SK-N-SH (cell line): ENCODE data around the gene ADTRP. TPM values are rescaled to one million over a fixed set of nuclear protein-coding genes. Genes with fewer than 3 reads are reported as not detected.

Experiments used
- CTCF ChIA-PET: fragments of 300-600, 350-600 bp; formaldehyde crosslinking; extraction: SDS; loops from one replicate; lab custom pipeline; 2021; lab: Yijun Ruan, JAX
- POLR2A ChIA-PET: fragments of 350-600 bp; sonication (Branson Sonifier 250); formaldehyde crosslinking; extraction: SDS; loops from one replicate; lab custom pipeline; 2020; ENCODE audit warnings: antibody characterized with exemption, inconsistent platforms; lab: Yijun Ruan, JAX
- DNase-seq: peaks from one replicate; pipeline ENCODE4 v3.0.0; 2012
- H2AFZ ChIP-seq: fragments of 200-600 bp; sonication (generic); 2 replicates; pipeline ENCODE4 v1.8.1; 2016; ENCODE audit warnings: antibody characterized with exemption, mild to moderate bottlenecking, low read depth
- H3F3A ChIP-seq: fragments of 200-600 bp; sonication (generic); replicated peaks from 2 replicates; pipeline ENCODE3; 2016; ENCODE audit warnings: antibody characterized with exemption, mild to moderate bottlenecking; ENCODE audit not compliant: insufficient read depth
- H3K27ac ChIP-seq, 2 experiments: fragments of 200-500 bp in 1 of 2; fragments of 200-600 bp in 1 of 2; sonication (Bioruptor generic) in 1 of 2; sonication (generic), shearing (Covaris generic) in 1 of 2; 2 replicates each; pipeline versions ENCODE4 v1.5.1 to v1.6.1; 2014 to 2016; ENCODE audit warnings: low read depth in 2 of 2, inconsistent platforms in 1 of 2, low read length in 1 of 2, mild to moderate bottlenecking in 1 of 2, mixed read lengths in 1 of 2
- H3K27me3 ChIP-seq: fragments of 200-600 bp; sonication (generic), shearing (Covaris generic); 2 replicates; pipeline ENCODE4 v1.6.1; 2016; ENCODE audit warnings: mixed run types; ENCODE audit not compliant: insufficient read depth
- H3K36me3 ChIP-seq, 2 experiments: fragments of 200-500 bp in 1 of 2; fragments of 200-600 bp in 1 of 2; sonication (Bioruptor generic) in 1 of 2; sonication (generic) in 1 of 2; replicated peaks in 1 of 2; 2 replicates each; pipeline versions ENCODE3 to v1.5.1; 2014 to 2016; ENCODE audit warnings: low read length in 1 of 2, mild to moderate bottlenecking in 1 of 2; ENCODE audit not compliant: insufficient read depth in 2 of 2, control insufficient read depth in 1 of 2
- H3K4me1 ChIP-seq, 2 experiments: fragments of 200-500 bp in 1 of 2; fragments of 200-600 bp in 1 of 2; sonication (Bioruptor generic) in 1 of 2; sonication (generic), shearing (Covaris generic) in 1 of 2; 2 replicates each; pipeline versions ENCODE4 v1.5.1 to v1.6.1; 2014 to 2016; ENCODE audit warnings: low read depth in 1 of 2, low read length in 1 of 2, mixed run types in 1 of 2; ENCODE audit not compliant: insufficient read depth in 2 of 2, control insufficient read depth in 1 of 2
- H3K4me2 ChIP-seq: fragments of 200-600 bp; sonication (generic), shearing (Covaris generic); 2 replicates; pipeline ENCODE4 v1.6.1; 2017; ENCODE audit warnings: mixed run types
- H3K4me3 ChIP-seq, 2 experiments: fragments of 200-500 bp in 1 of 2; fragments of 200-600 bp in 1 of 2; sonication (Bioruptor generic) in 1 of 2; sonication (generic), shearing (Covaris generic) in 1 of 2; 2 replicates each; pipeline versions ENCODE4 v1.5.1 to v1.8.1; 2014 to 2016; ENCODE audit warnings: low read depth in 2 of 2, inconsistent platforms in 1 of 2, low read length in 1 of 2, mild to moderate bottlenecking in 1 of 2, mixed read lengths in 1 of 2, moderate library complexity in 1 of 2
- H3K79me2 ChIP-seq: fragments of 200-600 bp; sonication (generic); 2 replicates; pipeline ENCODE4 v1.8.1; 2017; ENCODE audit warnings: mild to moderate bottlenecking; ENCODE audit not compliant: insufficient read depth
- H3K9ac ChIP-seq: fragments of 200-600 bp; sonication (generic); 2 replicates; pipeline ENCODE4 v1.6.1; 2017; ENCODE audit warnings: mixed run types
- H3K9me2 ChIP-seq: fragments of 200-600 bp; sonication (generic); 2 replicates; pipeline ENCODE4 v1.6.1; 2017; ENCODE audit warnings: mixed run types
- H3K9me3 ChIP-seq: fragments of 200-600 bp; sonication (generic); 2 replicates; pipeline ENCODE4 v1.6.1; 2017; ENCODE audit warnings: mixed run types, mild to moderate bottlenecking, moderate library complexity
- H4K20me1 ChIP-seq: fragments of 200-600 bp; sonication (generic); 2 replicates; pipeline ENCODE4 v1.6.1; 2017; ENCODE audit warnings: mild to moderate bottlenecking, mixed run types; ENCODE audit not compliant: insufficient read depth
- CHD2 ChIP-seq: fragments of 150-350 bp; IDR thresholded peaks from 2 replicates; pipeline ENCODE4 v1.6.1; 2018; ENCODE audit warnings: low read length; ENCODE audit not compliant: partially characterized antibody
- ELF1 ChIP-seq: IDR thresholded peaks from 2 replicates; pipeline ENCODE4 v1.4.0; 2012
- EP300 ChIP-seq, 2 experiments: IDR thresholded peaks; 2 replicates each; pipeline versions ENCODE4 v1.4.0 to v1.6.1; 2012; ENCODE audit warnings: borderline replicate concordance in 1 of 2, low read depth in 1 of 2, low read length in 1 of 2
- FOXM1 ChIP-seq: IDR thresholded peaks from 2 replicates; pipeline ENCODE4 v1.4.0; 2012; ENCODE audit warnings: low read depth, mild to moderate bottlenecking
- GABPA ChIP-seq: IDR thresholded peaks from 2 replicates; pipeline ENCODE4 v1.4.0; 2012; ENCODE audit warnings: low read depth, mild to moderate bottlenecking
- JUND ChIP-seq: IDR thresholded peaks from 2 replicates; pipeline ENCODE4 v1.4.0; 2012
- NFIC ChIP-seq: IDR thresholded peaks from 2 replicates; pipeline ENCODE4 v1.4.0; 2012; ENCODE audit warnings: borderline replicate concordance
- NRF1 ChIP-seq: IDR thresholded peaks from 2 replicates; pipeline ENCODE4 v1.6.1; 2012; ENCODE audit warnings: low read depth, mild to moderate bottlenecking, low read length
- RAD21 ChIP-seq: IDR thresholded peaks from 2 replicates; pipeline ENCODE4 v1.6.1; 2012; ENCODE audit warnings: mild to moderate bottlenecking, low read length
- RFX5 ChIP-seq: IDR thresholded peaks from 2 replicates; pipeline ENCODE4 v1.6.1; 2012; ENCODE audit warnings: mild to moderate bottlenecking, improper control_type of control experiment, low read length
- SIN3A ChIP-seq: IDR thresholded peaks from 2 replicates; pipeline ENCODE4 v1.6.1; 2012; ENCODE audit warnings: low read depth, mild to moderate bottlenecking, low read length, moderate library complexity, borderline replicate concordance
- SMC3 ChIP-seq: IDR thresholded peaks from 2 replicates; pipeline ENCODE4 v1.6.1; 2012; ENCODE audit warnings: low read depth, low read length, improper control_type of control experiment
- TAF1 ChIP-seq: IDR thresholded peaks from 2 replicates; pipeline ENCODE4 v1.6.1; 2012; ENCODE audit warnings: low read depth, mild to moderate bottlenecking, low read length, moderate library complexity, borderline replicate concordance
- YY1 ChIP-seq: IDR thresholded peaks from 2 replicates; pipeline ENCODE4 v1.4.0; 2012; ENCODE audit warnings: low read depth, mild to moderate bottlenecking
- WGBS: methylation state at CpG from one replicate; pipeline ENCODE4 v1.1.6; 2017; ENCODE audit warnings: low lambda C conversion rate; 5-methylcytosine and 5-hydroxymethylcytosine counted together
- polyA plus RNA-seq, 3 experiments: library from polyadenylated mRNA; depleted of rRNA; stranded (reverse); fragments of >200 nt; gene quantifications; 2 replicates each; pipeline ENCODE4 v1.2.3, GENCODE V29; 2012
- TF ChIP-seq, protein P1 (sequence below): IDR thresholded peaks from 2 replicates; pipeline ENCODE4; 2012
- TF ChIP-seq, protein P2 (sequence below): IDR thresholded peaks from 2 replicates; pipeline ENCODE4 v1.4.0; 2012; ENCODE audit warnings: low read depth, borderline replicate concordance
- TF ChIP-seq, protein P3 (sequence below): fragments of 150-350 bp; IDR thresholded peaks from 2 replicates; pipeline ENCODE4 v1.6.1; 2017; ENCODE audit warnings: antibody characterized with exemption, low read length, low read depth, borderline replicate concordance
- TF ChIP-seq, protein P4 (sequence below): IDR thresholded peaks from 2 replicates; pipeline ENCODE4 v1.6.1; 2012; ENCODE audit warnings: mild to moderate bottlenecking, low read depth, low read length, moderate library complexity
- TF ChIP-seq, protein P5 (sequence below): IDR thresholded peaks from 2 replicates; pipeline ENCODE4 v1.4.0; 2012; ENCODE audit warnings: low read depth, borderline replicate concordance
- TF ChIP-seq, protein P6 (sequence below): fragments of 150-350 bp; IDR thresholded peaks from 2 replicates; pipeline ENCODE4 v1.6.1; 2016; ENCODE audit warnings: mild to moderate bottlenecking, low read depth, low read length

ADTRP gene, protein sequence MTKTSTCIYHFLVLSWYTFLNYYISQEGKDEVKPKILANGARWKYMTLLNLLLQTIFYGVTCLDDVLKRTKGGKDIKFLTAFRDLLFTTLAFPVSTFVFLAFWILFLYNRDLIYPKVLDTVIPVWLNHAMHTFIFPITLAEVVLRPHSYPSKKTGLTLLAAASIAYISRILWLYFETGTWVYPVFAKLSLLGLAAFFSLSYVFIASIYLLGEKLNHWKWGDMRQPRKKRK
- 0.84 and 1.2 TPM in 2 replicates for polyA plus RNA-seq (2012; rRNA removed)
- 0.35 and 0.53 TPM in 2 replicates for polyA plus RNA-seq (2012; cell fraction: cytosol; rRNA removed)
- polyA plus RNA-seq (2012; cell fraction: nucleus; rRNA removed): 0.72 and 1.6 TPM in 2 replicates

DNA sequence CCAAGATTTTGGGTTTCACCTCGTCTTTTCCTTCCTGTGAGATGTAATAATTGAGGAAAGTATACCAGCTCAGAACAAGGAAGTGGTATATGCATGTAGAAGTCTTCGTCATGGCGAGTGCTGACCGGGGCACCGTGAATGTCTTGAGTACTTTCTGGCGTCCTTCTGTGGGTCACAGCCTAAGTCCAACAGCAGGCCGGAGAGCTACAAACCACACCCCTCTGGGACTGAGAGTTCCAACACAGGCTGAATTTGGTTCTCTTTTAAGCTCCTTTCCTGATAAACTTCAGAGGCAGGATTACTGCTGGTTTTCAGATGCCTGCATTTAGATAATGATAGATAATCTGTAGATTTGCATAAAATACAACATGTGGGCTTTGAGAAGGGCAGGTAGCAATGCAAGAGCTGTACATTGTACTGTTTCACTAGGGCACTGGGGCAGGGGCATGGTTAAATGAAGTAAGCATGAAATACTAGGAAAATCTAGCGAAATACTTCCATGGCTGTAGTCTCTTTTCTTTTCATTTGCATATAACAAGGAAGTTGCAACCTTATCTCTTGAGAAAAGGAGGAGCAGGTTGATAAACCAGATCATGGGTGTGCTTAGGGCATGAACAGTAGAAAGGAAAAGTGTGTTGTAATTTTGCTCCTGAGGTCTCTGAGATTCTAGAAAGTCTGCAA is at the start of gene ADTRP:
Gene ADTRP (minus strand): TSS at position 156 of the 681 bp plus-strand sequence. CDS start 44 bp downstream, at position 112.
- H3K79me2 ChIP-seq: no peaks in the 10 kb centered on the region
- ChIA-PET POLR2A (no interaction called here), CTCF (interaction anchor here (1.0 to 1.2 kb wide), 2 partner anchors 16 to 30 kb away, joined by 3 read pairs; no protein-coding TSS in a partner anchor)
- no peaks in the 10 kb centered on the region for H3K27me3 ChIP-seq
- no peaks in the 10 kb centered on the region for H3F3A ChIP-seq
- H3K36me3 ChIP-seq: no peaks in the 10 kb centered on the region
- H3K9me3 ChIP-seq: no peaks in the 10 kb centered on the region
- no peaks in the 10 kb centered on the region for H4K20me1 ChIP-seq
- H2AFZ ChIP-seq: no peak within 1 kb of the TSS
- H3K4me1 ChIP-seq: no peaks in the 10 kb centered on the region
- WGBS: 88% methylated on average over 8 of the region's 8 CpGs
- TF ChIP-seq YY1 (no peak), FOXM1 (no peak), TAF1 (no peak), EP300 (IDR thresholded peaks at IDR 0.05; ENCODE audit: borderline replicate concordance in 1 of 2, low read depth in 1 of 2, low read length in 1 of 2) (no peak), GABPA (no peak), ELF1 (no peak), JUND (no peak), CHD2 (no peak), SMC3 (no peak), NFIC (no peak), RFX5 (no peak), RAD21 (no peak), NRF1 (no peak), SIN3A (no peak)
- TF ChIP-seq, protein P1, sequence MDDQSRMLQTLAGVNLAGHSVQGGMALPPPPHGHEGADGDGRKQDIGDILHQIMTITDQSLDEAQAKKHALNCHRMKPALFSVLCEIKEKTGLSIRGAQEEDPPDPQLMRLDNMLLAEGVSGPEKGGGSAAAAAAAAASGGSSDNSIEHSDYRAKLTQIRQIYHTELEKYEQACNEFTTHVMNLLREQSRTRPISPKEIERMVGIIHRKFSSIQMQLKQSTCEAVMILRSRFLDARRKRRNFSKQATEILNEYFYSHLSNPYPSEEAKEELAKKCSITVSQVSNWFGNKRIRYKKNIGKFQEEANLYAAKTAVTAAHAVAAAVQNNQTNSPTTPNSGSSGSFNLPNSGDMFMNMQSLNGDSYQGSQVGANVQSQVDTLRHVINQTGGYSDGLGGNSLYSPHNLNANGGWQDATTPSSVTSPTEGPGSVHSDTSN: no peak
- TF ChIP-seq, protein P2, sequence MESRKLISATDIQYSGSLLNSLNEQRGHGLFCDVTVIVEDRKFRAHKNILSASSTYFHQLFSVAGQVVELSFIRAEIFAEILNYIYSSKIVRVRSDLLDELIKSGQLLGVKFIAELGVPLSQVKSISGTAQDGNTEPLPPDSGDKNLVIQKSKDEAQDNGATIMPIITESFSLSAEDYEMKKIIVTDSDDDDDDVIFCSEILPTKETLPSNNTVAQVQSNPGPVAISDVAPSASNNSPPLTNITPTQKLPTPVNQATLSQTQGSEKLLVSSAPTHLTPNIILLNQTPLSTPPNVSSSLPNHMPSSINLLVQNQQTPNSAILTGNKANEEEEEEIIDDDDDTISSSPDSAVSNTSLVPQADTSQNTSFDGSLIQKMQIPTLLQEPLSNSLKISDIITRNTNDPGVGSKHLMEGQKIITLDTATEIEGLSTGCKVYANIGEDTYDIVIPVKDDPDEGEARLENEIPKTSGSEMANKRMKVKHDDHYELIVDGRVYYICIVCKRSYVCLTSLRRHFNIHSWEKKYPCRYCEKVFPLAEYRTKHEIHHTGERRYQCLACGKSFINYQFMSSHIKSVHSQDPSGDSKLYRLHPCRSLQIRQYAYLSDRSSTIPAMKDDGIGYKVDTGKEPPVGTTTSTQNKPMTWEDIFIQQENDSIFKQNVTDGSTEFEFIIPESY: no peak
- TF ChIP-seq, protein P3, sequence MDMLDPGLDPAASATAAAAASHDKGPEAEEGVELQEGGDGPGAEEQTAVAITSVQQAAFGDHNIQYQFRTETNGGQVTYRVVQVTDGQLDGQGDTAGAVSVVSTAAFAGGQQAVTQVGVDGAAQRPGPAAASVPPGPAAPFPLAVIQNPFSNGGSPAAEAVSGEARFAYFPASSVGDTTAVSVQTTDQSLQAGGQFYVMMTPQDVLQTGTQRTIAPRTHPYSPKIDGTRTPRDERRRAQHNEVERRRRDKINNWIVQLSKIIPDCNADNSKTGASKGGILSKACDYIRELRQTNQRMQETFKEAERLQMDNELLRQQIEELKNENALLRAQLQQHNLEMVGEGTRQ: no peak
- TF ChIP-seq, protein P4, sequence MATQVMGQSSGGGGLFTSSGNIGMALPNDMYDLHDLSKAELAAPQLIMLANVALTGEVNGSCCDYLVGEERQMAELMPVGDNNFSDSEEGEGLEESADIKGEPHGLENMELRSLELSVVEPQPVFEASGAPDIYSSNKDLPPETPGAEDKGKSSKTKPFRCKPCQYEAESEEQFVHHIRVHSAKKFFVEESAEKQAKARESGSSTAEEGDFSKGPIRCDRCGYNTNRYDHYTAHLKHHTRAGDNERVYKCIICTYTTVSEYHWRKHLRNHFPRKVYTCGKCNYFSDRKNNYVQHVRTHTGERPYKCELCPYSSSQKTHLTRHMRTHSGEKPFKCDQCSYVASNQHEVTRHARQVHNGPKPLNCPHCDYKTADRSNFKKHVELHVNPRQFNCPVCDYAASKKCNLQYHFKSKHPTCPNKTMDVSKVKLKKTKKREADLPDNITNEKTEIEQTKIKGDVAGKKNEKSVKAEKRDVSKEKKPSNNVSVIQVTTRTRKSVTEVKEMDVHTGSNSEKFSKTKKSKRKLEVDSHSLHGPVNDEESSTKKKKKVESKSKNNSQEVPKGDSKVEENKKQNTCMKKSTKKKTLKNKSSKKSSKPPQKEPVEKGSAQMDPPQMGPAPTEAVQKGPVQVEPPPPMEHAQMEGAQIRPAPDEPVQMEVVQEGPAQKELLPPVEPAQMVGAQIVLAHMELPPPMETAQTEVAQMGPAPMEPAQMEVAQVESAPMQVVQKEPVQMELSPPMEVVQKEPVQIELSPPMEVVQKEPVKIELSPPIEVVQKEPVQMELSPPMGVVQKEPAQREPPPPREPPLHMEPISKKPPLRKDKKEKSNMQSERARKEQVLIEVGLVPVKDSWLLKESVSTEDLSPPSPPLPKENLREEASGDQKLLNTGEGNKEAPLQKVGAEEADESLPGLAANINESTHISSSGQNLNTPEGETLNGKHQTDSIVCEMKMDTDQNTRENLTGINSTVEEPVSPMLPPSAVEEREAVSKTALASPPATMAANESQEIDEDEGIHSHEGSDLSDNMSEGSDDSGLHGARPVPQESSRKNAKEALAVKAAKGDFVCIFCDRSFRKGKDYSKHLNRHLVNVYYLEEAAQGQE: no peak
- TF ChIP-seq, protein P5, sequence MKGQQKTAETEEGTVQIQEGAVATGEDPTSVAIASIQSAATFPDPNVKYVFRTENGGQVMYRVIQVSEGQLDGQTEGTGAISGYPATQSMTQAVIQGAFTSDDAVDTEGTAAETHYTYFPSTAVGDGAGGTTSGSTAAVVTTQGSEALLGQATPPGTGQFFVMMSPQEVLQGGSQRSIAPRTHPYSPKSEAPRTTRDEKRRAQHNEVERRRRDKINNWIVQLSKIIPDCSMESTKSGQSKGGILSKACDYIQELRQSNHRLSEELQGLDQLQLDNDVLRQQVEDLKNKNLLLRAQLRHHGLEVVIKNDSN: no peak
- TF ChIP-seq, protein P6, sequence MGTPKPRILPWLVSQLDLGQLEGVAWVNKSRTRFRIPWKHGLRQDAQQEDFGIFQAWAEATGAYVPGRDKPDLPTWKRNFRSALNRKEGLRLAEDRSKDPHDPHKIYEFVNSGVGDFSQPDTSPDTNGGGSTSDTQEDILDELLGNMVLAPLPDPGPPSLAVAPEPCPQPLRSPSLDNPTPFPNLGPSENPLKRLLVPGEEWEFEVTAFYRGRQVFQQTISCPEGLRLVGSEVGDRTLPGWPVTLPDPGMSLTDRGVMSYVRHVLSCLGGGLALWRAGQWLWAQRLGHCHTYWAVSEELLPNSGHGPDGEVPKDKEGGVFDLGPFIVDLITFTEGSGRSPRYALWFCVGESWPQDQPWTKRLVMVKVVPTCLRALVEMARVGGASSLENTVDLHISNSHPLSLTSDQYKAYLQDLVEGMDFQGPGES: no peak
- no peak for DNase-seq
- H3K9me2 ChIP-seq: no peaks in the 10 kb centered on the region
- no peak within 1 kb of the TSS for H3K4me2 ChIP-seq
- no peak within 1 kb of the TSS for H3K27ac ChIP-seq
- H3K9ac ChIP-seq: no peak within 1 kb of the TSS
- no peak within 1 kb of the TSS for H3K4me3 ChIP-seq
